ENCODE data around the gene SP2. TPM values are rescaled to one million over a fixed set of nuclear protein-coding genes. Genes with fewer than 3 reads are reported as not detected.

The SP2 gene
- total RNA-seq, 2 experiments from 2014 or later = 17.4 to 19.5 TPM

GRCh38 chr17:47856830-47857229, 39.2 kb upstream of the SP2 start:
- no peak overlapping the region for H3K27ac Mint-ChIP-seq
- intact Hi-C loops (cut with micrococcal nuclease) = no loop called here
- no peak overlapping the region for H3K4me3 Mint-ChIP-seq
- CTCF ChIA-PET = interaction anchor here (0.8 to 1.9 kb wide), 5 partner anchors 9 to 217 kb away, joined by 3 to 8 read pairs (median 3); partner anchors contain the start of gene SCRN2
- no peak for DNase-seq
- H3K9me3 Mint-ChIP-seq = no peaks in the 10 kb centered on the region
- peaks cover 38% of the 10 kb centered on the region for H3K27me3 Mint-ChIP-seq (ENCODE audit: low read depth)
- H3K36me3 Mint-ChIP-seq (ENCODE audit: low read depth) = no peaks in the 10 kb centered on the region
- peaks cover 8% of the 10 kb centered on the region for H3K4me1 Mint-ChIP-seq (ENCODE audit: low read depth)

GRCh38 chr17:47857551-47858455, 38.2 kb upstream of the SP2 start:
- DNase-seq = no peak
- CTCF ChIA-PET = interaction anchor here (0.8 to 1.7 kb wide), 4 partner anchors 9 to 216 kb away, joined by 3 to 8 read pairs (median 4); no protein-coding TSS in a partner anchor
- H3K36me3 Mint-ChIP-seq (ENCODE audit: low read depth) = no peaks in the 10 kb centered on the region
- H3K4me1 Mint-ChIP-seq (ENCODE audit: low read depth) = peaks cover 4% of the 10 kb centered on the region
- intact Hi-C loops (cut with micrococcal nuclease) = no loop called here
- H3K27ac Mint-ChIP-seq = no peak overlapping the region
- peaks cover 28% of the 10 kb centered on the region for H3K27me3 Mint-ChIP-seq (ENCODE audit: low read depth)
- no peaks in the 10 kb centered on the region for H3K9me3 Mint-ChIP-seq
- H3K4me3 Mint-ChIP-seq = no peak overlapping the region

- Mint-ChIP-seq H3K27ac (no peak overlapping the region), H3K4me1 (ENCODE audit: low read depth) (peaks cover 20% of the 10 kb centered on the region), H3K36me3 (ENCODE audit: low read depth) (no peaks in the 10 kb centered on the region), H3K27me3 (ENCODE audit: low read depth) (peaks cover 4% of the 10 kb centered on the region), H3K9me3 (no peaks in the 10 kb centered on the region), H3K4me3 (no peak overlapping the region)
- intact Hi-C loops (cut with micrococcal nuclease) = no loop called here
- DNase-seq = no peak
- CTCF ChIA-PET = interaction anchor here (1.1 to 1.8 kb wide), 4 partner anchors 13 to 25 kb away, joined by 4 to 6 read pairs (median 5); partner anchors contain the start of gene SCRN2
Measured at GRCh38 chr17:47860386-47860785, 35.6 kb upstream of the SP2 start.

- no peak for DNase-seq
- H3K27ac Mint-ChIP-seq = no peak overlapping the region
- H3K36me3 Mint-ChIP-seq (ENCODE audit: low read depth) = no peaks in the 10 kb centered on the region
- CTCF ChIA-PET = interaction anchor here (0.6 to 1.6 kb wide), 5 partner anchors 15 to 624 kb away, joined by 3 to 6 read pairs (median 5); no protein-coding TSS in a partner anchor
- no peaks in the 10 kb centered on the region for H3K27me3 Mint-ChIP-seq (ENCODE audit: low read depth)
- H3K4me1 Mint-ChIP-seq (ENCODE audit: low read depth) = peaks cover 21% of the 10 kb centered on the region
- no peak overlapping the region for H3K4me3 Mint-ChIP-seq
- intact Hi-C loops (cut with micrococcal nuclease) = no loop called here
- no peaks in the 10 kb centered on the region for H3K9me3 Mint-ChIP-seq
Measured at GRCh38 chr17:47862621-47863440, 33.2 kb upstream of the SP2 start.

GRCh38 chr17:47864791-47865216, 31.2 kb upstream of the SP2 start:
- H3K4me3 Mint-ChIP-seq = no peak overlapping the region
- DNase-seq = peak; percentile 32
- no peaks in the 10 kb centered on the region for H3K36me3 Mint-ChIP-seq (ENCODE audit: low read depth)
- H3K27me3 Mint-ChIP-seq (ENCODE audit: low read depth) = no peaks in the 10 kb centered on the region
- H3K4me1 Mint-ChIP-seq (ENCODE audit: low read depth) = peaks cover 21% of the 10 kb centered on the region
- CTCF ChIA-PET = interaction anchor here (1.0 to 2.3 kb wide), 2 partner anchors 15 to 20 kb away, joined by 3 to 11 read pairs; no protein-coding TSS in a partner anchor
- H3K9me3 Mint-ChIP-seq = no peaks in the 10 kb centered on the region
- peak overlapping the region; percentile 3 for H3K27ac Mint-ChIP-seq
- intact Hi-C loops (cut with micrococcal nuclease) = no loop called here

GRCh38 chr17:47866941-47867340, 29.1 kb upstream of the SP2 start:
- CTCF ChIA-PET = no interaction called here
- H3K27me3 Mint-ChIP-seq (ENCODE audit: low read depth) = peaks cover 14% of the 10 kb centered on the region
- H3K4me1 Mint-ChIP-seq (ENCODE audit: low read depth) = peaks cover 22% of the 10 kb centered on the region
- intact Hi-C loops (cut with micrococcal nuclease) = no loop called here
- no peaks in the 10 kb centered on the region for H3K36me3 Mint-ChIP-seq (ENCODE audit: low read depth)
- H3K27ac Mint-ChIP-seq = no peak overlapping the region
- no peak for DNase-seq
- no peaks in the 10 kb centered on the region for H3K9me3 Mint-ChIP-seq
- no peak overlapping the region for H3K4me3 Mint-ChIP-seq

GRCh38 chr17:47867813-47868533, 28.1 kb upstream of the SP2 start:
- Mint-ChIP-seq H3K27me3 (ENCODE audit: low read depth) (peaks cover 18% of the 10 kb centered on the region), H3K36me3 (ENCODE audit: low read depth) (no peaks in the 10 kb centered on the region), H3K9me3 (no peaks in the 10 kb centered on the region), H3K4me1 (ENCODE audit: low read depth) (peaks cover 18% of the 10 kb centered on the region), H3K27ac (no peak overlapping the region), H3K4me3 (no peak overlapping the region)
- CTCF ChIA-PET = interaction anchor here (1.3 kb wide), 1 partner anchor 26 kb away, joined by 5 read pairs; the partner anchor contains the start of gene SCRN2
- DNase-seq = no peak
- intact Hi-C loops (cut with micrococcal nuclease) = no loop called here

- intact Hi-C loops (cut with micrococcal nuclease) = no loop called here
Measured at GRCh38 chr17:47869114-47869513, 26.9 kb upstream of the SP2 start.

GRCh38 chr17:47870056-47870455, 26.0 kb upstream of the SP2 start:
- Mint-ChIP-seq H3K27me3 (ENCODE audit: low read depth) (peaks cover 31% of the 10 kb centered on the region), H3K36me3 (ENCODE audit: low read depth) (no peaks in the 10 kb centered on the region), H3K27ac (no peak overlapping the region), H3K4me3 (no peak overlapping the region), H3K4me1 (ENCODE audit: low read depth) (peaks cover 7% of the 10 kb centered on the region), H3K9me3 (no peaks in the 10 kb centered on the region)
- CTCF ChIA-PET = interaction anchor here (1.5 to 1.7 kb wide), 2 partner anchors 15 to 19 kb away, joined by 5 to 7 read pairs; no protein-coding TSS in a partner anchor
- intact Hi-C loops (cut with micrococcal nuclease) = no loop called here
- no peak for DNase-seq

More at GRCh38 chr17:47869114-47869513, 26.9 kb upstream of the SP2 start:
- Mint-ChIP-seq H3K36me3 (ENCODE audit: low read depth) (no peaks in the 10 kb centered on the region), H3K9me3 (no peaks in the 10 kb centered on the region), H3K27me3 (ENCODE audit: low read depth) (peaks cover 26% of the 10 kb centered on the region), H3K4me3 (no peak overlapping the region), H3K4me1 (ENCODE audit: low read depth) (peaks cover 14% of the 10 kb centered on the region), H3K27ac (no peak overlapping the region)
- DNase-seq = no peak
- CTCF ChIA-PET = interaction anchor here (1.3 to 1.5 kb wide), 2 partner anchors 20 to 27 kb away, joined by 5 read pairs; partner anchors contain the start of gene SCRN2

GRCh38 chr17:47871048-47871447, 25.0 kb upstream of the SP2 start:
- Mint-ChIP-seq H3K27ac (no peak overlapping the region), H3K27me3 (ENCODE audit: low read depth) (peaks cover 35% of the 10 kb centered on the region), H3K9me3 (no peaks in the 10 kb centered on the region), H3K36me3 (ENCODE audit: low read depth) (no peaks in the 10 kb centered on the region), H3K4me3 (no peak overlapping the region), H3K4me1 (ENCODE audit: low read depth) (peaks cover 3% of the 10 kb centered on the region)
- intact Hi-C loops (cut with micrococcal nuclease) = no loop called here
- CTCF ChIA-PET = interaction anchor here (1.7 kb wide), 1 partner anchor 14 kb away, joined by 7 read pairs; no protein-coding TSS in a partner anchor
- DNase-seq = no peak

GRCh38 chr17:47872019-47872650, 23.9 kb upstream of the SP2 start:
- H3K27ac Mint-ChIP-seq = no peak overlapping the region
- CTCF ChIA-PET = interaction anchor here (1.2 kb wide), 1 partner anchor 29 kb away, joined by 5 read pairs; no protein-coding TSS in a partner anchor

More at GRCh38 chr17:47872019-47872650, 23.9 kb upstream of the SP2 start:
- H3K4me3 Mint-ChIP-seq = no peak overlapping the region
- intact Hi-C loops (cut with micrococcal nuclease) = no loop called here
- H3K9me3 Mint-ChIP-seq = no peaks in the 10 kb centered on the region
- H3K4me1 Mint-ChIP-seq (ENCODE audit: low read depth) = peaks cover 3% of the 10 kb centered on the region
- H3K36me3 Mint-ChIP-seq (ENCODE audit: low read depth) = no peaks in the 10 kb centered on the region
- DNase-seq = peak; percentile 15
- peaks cover 35% of the 10 kb centered on the region for H3K27me3 Mint-ChIP-seq (ENCODE audit: low read depth)

Data from activated naive CD4-positive, alpha-beta T cell treated with anti-CD3 and anti-CD28 coated beads for 36 hours (primary cell).